PC-9 (cell line): Measurements from ENCODE around the gene SULT1C4. TPM values are rescaled to one million over a fixed set of nuclear protein-coding genes. Genes with fewer than 3 reads are reported as not detected.

Experiments
- BruUV-seq: library from RNA; stranded (reverse); fragments of 400-500 nt; replicated peaks from 2 replicates; lab custom pipeline; 2021; lab: Mats Ljungman, UMichigan
- CTCF ChIA-PET: fragments of 300-600 bp; sonication (Branson Sonifier 250); formaldehyde crosslinking; loops from one replicate; lab custom pipeline; 2022; ENCODE audit warnings: antibody characterized with exemption; lab: Charles Lee
- POLR2A ChIA-PET: fragments of 300-600 bp; sonication (Branson Sonifier 250); formaldehyde crosslinking; loops from one replicate; lab custom pipeline; 2022; ENCODE audit warnings: antibody characterized with exemption; ENCODE audit not compliant: unreplicated experiment; lab: Charles Lee
- DNase-seq, 2 experiments: peaks; one replicate each; pipeline versions ENCODE4 v3.0.0 to v3.0.0-alpha.2; 2015 to 2022; ENCODE audit warnings: mixed read lengths in 1 of 2
- H2AFZ ChIP-seq: fragments of 200-600 bp; sonication (generic); 2 replicates; pipeline ENCODE4 v1.8.1; 2017; ENCODE audit warnings: antibody characterized with exemption
- H3F3A ChIP-seq: fragments of 200-600 bp; sonication (generic); 2 replicates; pipeline ENCODE4 v1.8.1; 2017; ENCODE audit warnings: antibody characterized with exemption, mild to moderate bottlenecking, low read depth; ENCODE audit not compliant: insufficient read depth
- H3K27ac ChIP-seq: fragments of 200-600 bp; sonication (generic); 2 replicates; pipeline ENCODE4 v1.6.1; 2016; ENCODE audit warnings: mixed run types
- H3K27me3 ChIP-seq: fragments of 200-600 bp; sonication (generic); 2 replicates; pipeline ENCODE4 v1.6.1; 2016; ENCODE audit warnings: low read depth, mixed run types; ENCODE audit not compliant: insufficient read depth
- H3K36me3 ChIP-seq: fragments of 200-600 bp; sonication (generic); 2 replicates; pipeline ENCODE4 v1.6.1; 2016; ENCODE audit warnings: low read depth, mixed run types
- H3K4me1 ChIP-seq: fragments of 200-600 bp; sonication (generic); replicated peaks from 2 replicates; pipeline ENCODE4 v1.6.1; 2016; ENCODE audit warnings: mixed run types; ENCODE audit not compliant: insufficient read depth
- H3K4me2 ChIP-seq: fragments of 200-600 bp; sonication (generic); 2 replicates; pipeline ENCODE4 v1.6.1; 2017; ENCODE audit warnings: mixed run types
- H3K4me3 ChIP-seq: fragments of 200-600 bp; sonication (generic); 2 replicates; pipeline ENCODE4 v1.6.1; 2016; ENCODE audit warnings: mixed run types
- H3K79me2 ChIP-seq: fragments of 200-600 bp; sonication (generic); 2 replicates; pipeline ENCODE4 v1.6.1; 2017; ENCODE audit warnings: low read depth, mixed run types
- H3K9me2 ChIP-seq: fragments of 200-600 bp; sonication (generic); 2 replicates; pipeline ENCODE4 v1.8.1; 2017; ENCODE audit warnings: mild to moderate bottlenecking; ENCODE audit not compliant: insufficient read depth
- H3K9me3 ChIP-seq: fragments of 200-600 bp; sonication (generic); 2 replicates; pipeline ENCODE4 v1.8.1; 2016; ENCODE audit warnings: low read depth; ENCODE audit not compliant: insufficient read depth
- H4K20me1 ChIP-seq: fragments of 200-600 bp; sonication (generic); 2 replicates; pipeline ENCODE4 v1.8.1; 2017; ENCODE audit not compliant: insufficient read depth
- CTCF ChIP-seq: fragments of 200-600 bp; sonication (generic); conservative IDR thresholded peaks from 2 replicates; pipeline ENCODE4 v1.6.1; 2017; ENCODE audit warnings: mixed run types, antibody characterized with exemption, mild to moderate bottlenecking, moderate library complexity
- EZH2 ChIP-seq: fragments of 200-600 bp; sonication (generic); IDR thresholded peaks from 2 replicates; pipeline ENCODE4 v1.8.0; 2017; ENCODE audit warnings: antibody characterized with exemption, low read depth
- intact Hi-C: fragments of 100-400 bp; cut with micrococcal nuclease; formaldehyde crosslinking; loops from one replicate; pipeline ENCODE4 v1.10.0; 2022; ENCODE audit not compliant: unreplicated experiment
- total RNA-seq: library from RNA; stranded (reverse); gene quantifications from 2 replicates; pipeline ENCODE4 v1.2.3, GENCODE V29; 2021

SULT1C4 gene
- total RNA-seq, 1 experiment from 2014 or later: not detected

DNA sequence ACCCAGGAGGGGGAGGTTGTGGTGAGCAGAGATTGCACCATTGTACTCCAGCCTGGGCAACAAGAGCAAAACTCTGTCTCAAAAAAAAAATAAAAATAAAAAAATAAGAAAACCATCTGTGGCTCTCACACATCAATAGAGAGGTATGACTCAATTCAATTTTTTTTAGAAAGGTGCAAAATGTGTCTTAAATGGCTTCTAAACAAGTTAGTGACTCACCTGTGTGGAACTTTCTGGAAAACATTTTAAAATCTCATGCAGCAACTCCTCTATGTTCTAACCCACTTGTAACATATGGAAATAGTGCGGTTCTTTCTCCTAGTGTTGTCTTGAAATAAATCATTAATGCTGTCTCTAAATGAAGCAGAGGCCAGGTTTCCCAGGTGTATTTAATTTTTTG, 10.7 kb upstream of the SULT1C4 start:
- Histone ChIP-seq H2AFZ (no peak overlapping the region), H4K20me1 (no peaks in the 10 kb centered on the region), H3K79me2 (no peaks in the 10 kb centered on the region), H3K9me3 (0 out of 2 replicates have a peak, but pooled peaks cover 3% of the 10 kb centered on the region), H3K4me3 (no peak overlapping the region), H3K27ac (no peak overlapping the region), H3K36me3 (no peaks in the 10 kb centered on the region), H3K4me2 (no peak overlapping the region), H3F3A (0 out of 2 replicates have a peak, but pooled peaks cover 10% of the 10 kb centered on the region), H3K9me2 (no peaks in the 10 kb centered on the region), H3K27me3 (no peaks in the 10 kb centered on the region), H3K4me1 (peaks cover 17% of the 10 kb centered on the region)
- intact Hi-C loops: no loop called here
- BruUV-seq: no TSS peak
- CTCF ChIA-PET: no interaction called here
- TF ChIP-seq EZH2: no peak
- TF ChIP-seq CTCF: no peak
- POLR2A ChIA-PET: no interaction called here
- DNase-seq: peak in 1 of 2 experiments; percentile 42

DNA sequence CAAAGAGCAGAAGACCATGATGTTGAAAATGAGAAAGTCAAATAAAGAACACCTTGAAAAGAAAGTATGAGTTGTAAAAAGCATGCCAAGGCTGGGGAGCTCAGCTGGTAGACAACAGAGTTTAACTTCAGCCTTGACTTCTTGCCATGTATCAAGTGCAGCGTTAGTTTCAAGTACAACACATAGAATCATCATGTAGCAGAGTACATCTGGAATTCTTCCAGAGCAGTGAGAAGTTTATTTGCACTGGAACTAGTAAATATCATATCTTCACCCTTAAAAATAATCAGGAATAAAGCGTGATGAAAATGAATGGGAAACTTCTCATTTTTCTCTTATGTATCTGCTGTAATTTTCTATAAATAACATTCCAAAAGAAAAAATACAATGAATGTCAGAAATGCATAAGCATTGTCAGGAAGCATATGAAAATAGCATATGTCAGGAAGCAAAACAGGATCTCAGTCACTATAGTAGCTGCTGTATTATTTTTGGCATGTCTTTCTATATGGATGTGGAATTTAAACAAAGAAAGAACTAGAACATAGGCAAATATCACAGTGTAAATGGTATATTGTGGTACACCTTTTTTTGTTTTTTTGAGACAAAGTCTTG, 10.1 kb upstream of the SULT1C4 start:
- no peaks in the 10 kb centered on the region for H3K27me3 ChIP-seq
- no peak overlapping the region for H3K4me3 ChIP-seq
- 0 out of 2 replicates have a peak, but pooled peaks cover 10% of the 10 kb centered on the region for H3F3A ChIP-seq
- H3K9me3 ChIP-seq: 0 out of 2 replicates have a peak, but pooled peaks cover 3% of the 10 kb centered on the region
- no peak overlapping the region for H2AFZ ChIP-seq
- TF ChIP-seq CTCF (no peak), EZH2 (no peak)
- H3K79me2 ChIP-seq: no peaks in the 10 kb centered on the region
- H3K27ac ChIP-seq: no peak overlapping the region
- H3K36me3 ChIP-seq: no peaks in the 10 kb centered on the region
- no peak overlapping the region for H3K4me2 ChIP-seq
- DNase-seq: no peak
- no peaks in the 10 kb centered on the region for H3K9me2 ChIP-seq
- H3K4me1 ChIP-seq: peaks cover 14% of the 10 kb centered on the region
- intact Hi-C loops: no loop called here
- POLR2A ChIA-PET: no interaction called here
- CTCF ChIA-PET: no interaction called here
- no TSS peak for BruUV-seq
- H4K20me1 ChIP-seq: no peaks in the 10 kb centered on the region

- Histone ChIP-seq H3K9me2 (no peaks in the 10 kb centered on the region), H3K27me3 (no peaks in the 10 kb centered on the region), H3K36me3 (no peaks in the 10 kb centered on the region), H3K79me2 (no peaks in the 10 kb centered on the region), H4K20me1 (no peaks in the 10 kb centered on the region), H3F3A (0 out of 2 replicates have a peak, but pooled peaks cover 10% of the 10 kb centered on the region), H2AFZ (no peak overlapping the region), H3K4me3 (no peak overlapping the region), H3K4me2 (no peak overlapping the region), H3K9me3 (0 out of 2 replicates have a peak, but pooled peaks cover 3% of the 10 kb centered on the region), H3K4me1 (peaks cover 12% of the 10 kb centered on the region), H3K27ac (no peak overlapping the region)
- DNase-seq: no peak
- BruUV-seq: no TSS peak
- intact Hi-C loops: no loop called here
- CTCF ChIA-PET: no interaction called here
- TF ChIP-seq EZH2 (no peak), CTCF (no peak)
- POLR2A ChIA-PET: no interaction called here
These were observed 8.6 kb upstream of the SULT1C4 start for GRCh38 chr2:108369153-108369552.
